K562 treated with DMSO at 1 percent for 48 hours (cell line): ENCODE measurements around the gene HVCN1. TPM values are rescaled to one million over a fixed set of nuclear protein-coding genes. Genes with fewer than 3 reads are reported as not detected.

Experiments
- total RNA-seq: library from RNA; unstranded; fragments of 300-600 nt; gene quantifications from 2 replicates; pipeline ENCODE4 v1.2.3, GENCODE V29; 2022; ENCODE audit warnings: low replicate concordance; ENCODE audit errors: extremely low read depth

The HVCN1 gene
- not detected in 2 replicates for total RNA-seq

GRCh38 chr12:110688446-110689280, at the start of gene HVCN1:
TSS of gene HVCN1 (minus strand) at chr12:110689115. CDS start at chr12:110683245, 5,870 bp downstream.

GRCh38 chr12:110613771-110614684, 74.9 kb downstream of the HVCN1 start, which contains the start of gene TCTN1:
TSS of gene TCTN1 (plus strand) at chr12:110614129. CDS start at chr12:110614183, 54 bp downstream.

Other genes with a start within 250 kb of the HVCN1 start
- not detected in 2 replicates for gene ARPC3, start 238.8 kb downstream of the HVCN1 start, total RNA-seq
- gene GPN3, start 220.9 kb downstream of the HVCN1 start, total RNA-seq, result not detected in 2 replicates
- not detected in 2 replicates for gene FAM216A, start 220.3 kb downstream of the HVCN1 start, total RNA-seq
- gene VPS29, start 187.0 kb downstream of the HVCN1 start, total RNA-seq, result not detected in 2 replicates
- gene RAD9B, start 186.8 kb downstream of the HVCN1 start, total RNA-seq, result not detected in 2 replicates
- not detected in 2 replicates for gene PPTC7, start 105.8 kb downstream of the HVCN1 start, total RNA-seq
- not detected in 2 replicates for gene TCTN1, start 75.0 kb downstream of the HVCN1 start, total RNA-seq
- gene PPP1CC, start 53.8 kb upstream of the HVCN1 start, total RNA-seq, result not detected in 2 replicates
- not detected in 2 replicates for gene CCDC63, start 157.9 kb upstream of the HVCN1 start, total RNA-seq
- gene MYL2, start 231.5 kb upstream of the HVCN1 start, total RNA-seq, result not detected in 2 replicates